ENCODE results near the gene DNAH2. TPM values are rescaled to one million over a fixed set of nuclear protein-coding genes. Genes with fewer than 3 reads are reported as not detected.
A peak's percentile ranks its signal among the peaks of the same experiment; 100 is the strongest.

The DNAH2 gene
- total RNA-seq, 1 experiment from 2014 or later = not detected

DNA sequence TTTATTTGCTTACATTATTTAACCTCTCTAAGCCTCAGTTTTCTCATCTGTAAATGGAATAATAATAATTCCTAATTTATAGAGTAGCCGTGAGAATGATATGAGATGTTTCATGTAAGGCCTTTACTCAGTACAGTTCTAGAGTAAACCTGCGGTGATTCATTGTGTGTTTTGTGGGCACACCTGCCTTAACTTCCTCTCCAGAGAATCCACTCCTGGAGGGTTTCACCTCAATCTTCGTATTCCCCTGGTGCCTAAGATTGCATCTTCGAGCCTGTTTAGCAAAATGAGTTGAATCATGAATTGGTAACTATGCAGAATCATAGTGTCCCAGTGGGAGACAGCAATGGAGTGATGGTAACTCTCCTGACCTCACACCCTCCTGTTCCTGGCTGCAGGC is 52.3 kb downstream of the DNAH2 start:
- DNase-seq (ENCODE audit: low read depth) = no peak

DNA sequence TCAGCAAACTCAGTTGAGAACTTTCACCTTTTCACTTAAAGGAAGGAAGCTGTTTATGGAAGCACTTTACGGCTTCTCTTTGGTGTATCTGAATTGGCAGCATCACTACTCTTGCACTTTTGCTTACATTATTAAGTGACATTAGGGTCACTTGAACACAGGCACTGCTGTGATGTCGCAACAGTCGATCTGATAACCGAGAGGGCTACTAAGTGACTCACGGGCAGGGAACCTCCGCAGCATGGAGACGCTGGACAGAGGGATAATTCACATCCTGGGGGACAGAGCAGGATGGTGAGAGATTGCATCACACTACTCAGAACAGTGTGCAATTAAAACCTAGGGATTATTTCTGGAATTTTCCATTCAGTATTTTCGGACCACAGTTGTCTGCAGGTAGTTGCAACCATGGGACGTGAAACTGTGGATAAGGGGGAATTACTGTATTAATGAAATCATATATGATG is 56.5 kb downstream of the DNAH2 start:
- peak; percentile 16 for DNase-seq (ENCODE audit: low read depth)

DNA sequence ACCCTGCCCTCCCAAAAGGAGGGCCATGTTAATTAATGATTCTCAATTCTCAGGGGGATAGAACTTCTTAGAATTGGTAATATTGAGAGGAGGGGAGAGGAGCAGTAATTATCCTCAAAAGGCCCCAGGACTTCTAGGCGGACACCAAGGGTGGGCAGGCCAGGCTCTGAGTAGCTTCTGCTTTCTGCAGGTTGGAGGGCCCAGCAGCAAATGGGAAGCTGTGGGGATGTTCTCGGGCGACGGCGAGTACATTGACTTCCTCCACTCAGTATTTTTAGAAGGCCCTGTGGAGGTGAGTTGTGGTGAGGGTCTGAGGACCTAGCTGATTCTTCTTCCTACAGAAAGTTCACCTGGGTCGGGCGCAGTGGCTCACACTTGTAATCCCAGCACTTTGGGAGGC is 57.5 kb downstream of the DNAH2 start:
- DNase-seq (ENCODE audit: low read depth) = no peak

DNA sequence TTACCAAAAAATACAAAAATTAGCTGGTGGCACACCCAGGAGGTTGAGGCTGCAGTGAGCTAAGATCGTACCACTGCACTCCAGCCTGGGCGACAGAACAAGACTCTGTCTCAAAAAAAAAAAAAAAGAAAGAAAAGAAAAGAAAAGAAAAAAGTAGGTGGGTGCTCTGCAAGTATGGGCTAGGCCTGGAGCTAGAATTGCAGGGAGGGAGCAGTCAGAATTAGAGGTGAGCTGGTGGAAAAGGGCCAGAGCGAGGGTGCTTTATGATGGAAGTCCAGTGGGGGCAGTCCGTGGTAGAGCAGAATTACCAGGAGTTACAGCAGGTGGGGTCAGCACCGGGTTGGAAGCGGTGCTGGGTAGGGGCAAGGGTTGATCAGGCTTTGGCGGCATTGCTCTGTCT is 59.5 kb downstream of the DNAH2 start:
- no peak for DNase-seq (ENCODE audit: low read depth)

DNA sequence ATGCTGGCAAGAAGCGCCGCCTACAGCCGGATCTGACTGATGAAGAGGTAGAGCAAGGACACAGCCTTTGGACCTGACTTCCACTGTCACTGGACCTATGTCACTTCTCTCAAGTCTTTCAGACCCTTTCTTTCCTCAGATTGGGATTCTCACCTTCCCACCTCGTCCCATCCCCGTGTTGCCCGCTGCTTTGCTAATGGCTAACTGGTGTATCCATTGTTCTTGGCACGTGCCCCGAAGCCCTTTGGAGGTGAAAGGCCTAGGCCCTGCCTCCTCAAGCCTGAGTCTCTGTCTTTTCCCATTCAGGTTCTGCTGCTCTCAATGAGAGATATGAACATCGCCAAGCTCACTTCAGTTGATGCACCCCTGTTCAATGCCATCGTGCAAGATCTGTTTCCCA is 63.2 kb downstream of the DNAH2 start:
- DNase-seq (ENCODE audit: low read depth) = no peak

DNA sequence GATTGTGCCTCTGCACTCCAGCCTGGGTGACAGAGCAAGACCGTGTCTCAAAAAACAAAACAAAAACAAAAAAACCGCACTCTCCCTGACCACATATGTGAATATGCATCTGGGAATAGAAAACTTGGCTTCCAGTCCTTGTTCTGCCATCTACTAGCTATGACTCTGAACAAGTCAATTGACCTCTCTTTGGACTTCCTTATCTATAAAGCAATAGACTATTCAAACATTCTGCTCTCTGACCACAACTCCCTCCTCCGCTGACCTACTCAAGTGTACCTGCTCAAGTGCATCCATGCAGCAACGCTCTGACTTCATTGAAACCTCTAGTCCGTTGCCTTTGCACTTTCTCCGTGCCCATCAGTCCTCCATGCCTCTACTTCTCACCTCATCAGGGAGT is 63.9 kb downstream of the DNAH2 start:
- no peak for DNase-seq (ENCODE audit: low read depth)

DNA sequence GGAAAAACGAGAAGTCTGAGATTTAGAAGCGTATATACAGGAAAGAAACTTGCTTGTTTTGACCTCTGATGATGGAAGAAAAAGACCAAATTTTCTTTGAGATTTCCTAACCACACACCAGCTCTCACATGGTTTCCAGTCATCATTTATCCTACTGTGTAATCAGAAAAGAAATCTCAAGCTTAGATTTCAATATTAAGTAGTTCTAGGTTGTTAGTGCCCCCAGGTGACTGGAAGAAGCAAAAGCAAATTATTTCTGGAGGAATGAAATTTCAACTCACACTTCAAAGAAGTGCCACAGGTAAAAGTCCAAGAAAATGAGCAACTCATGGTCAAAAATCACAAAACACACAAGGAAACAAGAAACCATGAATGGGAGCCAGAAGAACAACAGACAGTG is 64.7 kb downstream of the DNAH2 start:
- DNase-seq (ENCODE audit: low read depth) = peak; percentile 37

DNA sequence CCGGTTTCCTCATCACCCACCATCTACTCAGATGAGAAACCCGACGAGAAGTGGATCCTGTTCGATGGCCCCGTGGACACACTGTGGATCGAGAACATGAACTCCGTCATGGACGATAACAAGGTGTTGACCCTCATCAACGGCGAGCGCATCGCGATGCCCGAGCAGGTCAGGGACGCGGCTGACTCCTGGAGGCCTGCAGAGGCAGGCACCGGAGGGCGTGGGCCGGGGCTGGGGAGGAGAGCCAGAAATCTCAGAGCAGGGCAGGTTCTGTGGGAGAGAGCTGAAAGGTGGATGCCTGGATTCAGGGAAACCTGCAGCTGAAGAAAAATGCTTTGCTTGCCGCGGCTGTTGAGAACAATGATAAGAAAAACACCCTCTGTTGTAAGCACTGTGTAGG is 69.3 kb downstream of the DNAH2 start:
- DNase-seq (ENCODE audit: low read depth) = no peak

DNA sequence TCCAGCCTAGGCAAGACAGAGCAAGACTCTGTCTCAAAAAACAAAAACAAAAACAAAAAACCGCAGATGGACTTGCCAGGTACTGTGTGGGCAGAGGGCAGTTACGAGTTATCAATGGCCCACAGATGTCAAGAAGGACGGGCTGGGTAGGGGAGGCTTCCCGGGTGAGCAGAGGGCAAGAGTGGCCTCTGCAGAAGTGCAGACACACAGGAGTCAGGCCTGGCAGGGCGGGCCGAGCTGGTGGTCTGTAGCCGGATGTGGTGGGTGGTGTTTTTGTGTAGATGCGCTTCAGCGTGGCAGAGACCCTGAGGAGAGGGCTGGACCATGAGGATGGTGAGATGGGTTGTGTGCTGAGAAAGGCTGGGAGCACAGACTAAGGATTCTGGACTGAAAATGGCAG is 71.6 kb downstream of the DNAH2 start:
- DNase-seq (ENCODE audit: low read depth) = no peak

DNA sequence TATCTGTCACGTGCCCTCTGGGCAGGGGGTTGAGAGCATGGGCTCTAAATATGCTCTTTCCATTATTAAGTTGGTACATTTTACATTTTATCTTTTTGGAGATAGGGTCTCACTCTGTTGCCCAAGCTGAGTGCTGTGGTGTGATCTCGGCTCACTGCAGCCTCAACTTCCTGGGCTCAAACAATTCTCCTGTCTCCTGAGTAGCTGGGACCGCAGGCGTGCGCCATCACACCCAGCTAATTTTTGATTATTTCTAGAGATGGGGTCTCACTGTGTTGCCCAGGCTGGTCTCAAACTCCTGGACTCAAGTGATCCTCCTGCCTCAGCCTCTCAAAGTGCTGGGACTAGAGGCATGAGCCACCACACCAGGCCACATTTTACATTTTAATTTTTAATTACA is 72.6 kb downstream of the DNAH2 start:
- no peak for DNase-seq (ENCODE audit: low read depth)

DNA sequence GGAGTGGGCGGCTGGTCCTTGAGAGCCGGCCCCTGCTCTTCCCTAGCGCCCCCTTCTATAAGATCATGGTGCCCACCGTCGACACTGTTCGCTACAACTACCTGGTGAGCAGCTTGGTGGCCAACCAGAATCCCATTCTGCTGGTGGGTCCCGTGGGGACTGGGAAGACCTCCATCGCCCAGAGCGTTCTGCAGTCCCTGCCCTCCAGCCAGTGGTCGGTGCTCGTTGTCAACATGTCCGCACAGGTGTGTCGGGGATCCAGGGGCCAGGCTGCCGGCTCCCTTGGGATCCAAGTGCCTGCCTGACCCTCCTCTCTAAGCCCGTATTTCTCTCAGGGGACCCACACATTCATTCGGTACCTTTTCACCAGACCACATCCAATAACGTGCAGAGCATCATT is 75.1 kb downstream of the DNAH2 start:
- DNase-seq (ENCODE audit: low read depth) = no peak

DNA sequence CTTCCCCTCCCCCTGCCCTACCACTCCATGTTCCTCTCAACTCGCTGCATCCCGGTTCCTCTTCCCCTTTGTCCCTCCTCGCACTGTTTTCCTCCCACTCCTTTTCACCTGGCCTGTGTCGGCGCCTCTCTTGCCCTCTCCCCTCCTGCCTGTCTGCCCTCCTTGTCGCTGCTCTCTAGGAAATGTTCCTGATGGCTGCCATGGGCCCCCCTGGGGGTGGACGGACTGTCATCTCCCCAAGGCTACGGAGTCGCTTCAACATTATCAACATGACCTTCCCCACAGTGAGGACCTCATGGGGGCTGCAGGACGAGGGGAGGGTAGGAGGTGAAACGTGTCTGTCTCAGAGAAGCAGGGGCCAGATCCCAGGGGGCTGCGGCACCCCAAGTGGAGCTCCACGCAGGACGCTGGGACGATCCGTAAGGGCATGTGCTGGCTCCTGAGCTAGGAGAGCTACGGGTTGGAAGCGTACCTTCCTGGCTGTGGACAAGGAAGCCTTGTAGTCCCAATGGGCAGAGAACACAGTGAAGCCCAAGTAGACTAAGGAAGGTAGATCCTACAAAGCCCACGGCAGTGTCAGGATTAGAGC is 76.6 kb downstream of the DNAH2 start:
- DNase-seq (ENCODE audit: low read depth) = no peak

DNA sequence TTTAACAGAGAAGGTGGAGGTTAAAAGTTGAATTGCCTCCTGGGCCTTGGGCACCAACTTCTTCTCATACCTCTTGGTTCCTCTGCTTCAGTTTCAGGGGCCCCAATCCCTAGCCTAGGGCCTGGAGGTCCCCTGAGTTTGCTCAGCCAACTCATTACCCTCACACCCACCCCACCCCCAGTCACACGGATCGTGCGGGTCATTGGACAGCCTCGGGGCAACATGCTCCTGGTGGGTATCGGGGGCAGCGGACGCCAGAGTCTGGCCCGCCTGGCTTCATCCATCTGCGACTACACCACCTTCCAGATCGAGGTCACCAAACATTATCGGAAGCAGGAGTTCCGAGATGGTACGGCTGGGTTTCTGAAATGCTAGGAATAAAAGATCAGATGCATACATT is 80.4 kb downstream of the DNAH2 start:
- no peak for DNase-seq (ENCODE audit: low read depth)

DNA sequence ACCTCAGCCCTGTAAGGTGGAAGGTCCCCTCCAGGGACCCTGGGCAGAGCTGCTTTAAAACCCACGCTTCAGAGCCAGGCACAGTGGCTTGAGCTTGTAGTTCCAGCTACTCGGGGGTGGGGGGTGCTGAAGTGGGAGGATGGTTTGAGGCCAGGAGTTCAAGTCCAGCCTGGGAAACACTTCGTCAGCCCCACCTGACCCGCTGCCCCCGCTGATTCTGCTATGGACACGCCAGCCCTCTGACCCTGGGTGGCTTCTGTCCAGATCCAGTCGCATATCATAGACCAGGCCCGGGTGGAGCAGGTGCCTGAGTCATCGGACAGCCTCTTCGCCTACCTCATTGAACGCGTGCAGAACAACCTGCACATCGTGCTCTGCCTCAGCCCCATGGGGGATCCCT is 81.3 kb downstream of the DNAH2 start:
- DNase-seq (ENCODE audit: low read depth) = no peak

DNA sequence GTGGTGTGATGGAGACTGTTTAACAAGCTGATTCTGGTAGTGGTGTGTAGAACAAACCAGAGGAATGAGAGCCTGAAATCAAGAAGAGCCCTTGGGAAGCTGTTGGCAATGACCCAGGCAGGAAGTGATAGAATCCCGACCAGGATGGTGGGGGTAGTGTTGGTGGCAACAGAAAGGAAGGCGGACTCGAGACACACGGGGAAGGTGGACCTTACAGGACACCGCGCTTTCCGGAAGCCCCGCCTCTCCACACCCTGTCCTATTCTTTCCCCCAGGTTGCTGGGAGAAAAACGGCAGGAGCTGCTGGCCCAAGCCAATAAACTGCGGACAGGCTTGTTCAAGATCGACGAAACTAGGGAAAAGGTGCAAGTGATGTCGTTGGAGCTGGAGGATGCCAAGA is 86.4 kb downstream of the DNAH2 start:
- DNase-seq (ENCODE audit: low read depth) = no peak

DNA sequence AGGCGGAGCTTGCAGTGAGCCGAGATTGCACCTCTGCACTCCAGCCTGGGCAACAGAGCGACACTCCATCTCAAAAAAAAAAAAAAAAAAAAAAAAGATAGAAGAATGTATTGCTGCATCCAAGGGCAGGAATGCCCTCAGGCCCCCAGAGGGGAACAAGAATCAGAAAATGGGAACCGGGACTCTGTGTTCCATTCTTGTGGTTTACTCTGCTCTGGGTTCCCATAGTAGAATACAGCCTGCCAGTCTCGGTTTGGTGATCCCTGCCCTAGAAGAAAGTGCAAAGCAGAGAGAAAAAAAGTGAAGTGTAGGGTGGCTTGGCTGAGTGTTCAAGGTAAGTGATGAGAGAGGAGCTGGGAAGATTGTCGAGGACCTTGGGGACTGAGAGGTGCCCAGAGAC is 89.0 kb downstream of the DNAH2 start:
- DNase-seq (ENCODE audit: low read depth) = no peak

DNA sequence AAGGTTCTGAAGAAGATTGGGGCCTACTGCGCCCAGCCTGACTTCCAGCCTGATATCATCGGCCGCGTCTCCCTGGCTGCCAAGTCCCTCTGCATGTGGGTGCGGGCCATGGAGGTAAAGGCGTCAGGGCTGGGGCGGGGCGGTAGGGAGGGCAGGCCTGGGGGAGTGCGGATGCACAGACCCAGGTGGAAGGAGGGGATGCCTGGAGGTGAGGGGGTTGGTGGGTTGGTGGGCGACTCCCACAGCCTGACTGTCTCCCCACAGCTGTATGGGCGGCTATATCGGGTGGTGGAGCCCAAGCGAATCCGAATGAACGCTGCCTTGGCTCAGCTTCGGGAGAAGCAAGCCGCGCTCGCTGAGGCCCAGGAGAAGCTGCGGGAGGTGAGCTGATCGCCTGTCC is 89.7 kb downstream of the DNAH2 start:
- no peak for DNase-seq (ENCODE audit: low read depth)

DNA sequence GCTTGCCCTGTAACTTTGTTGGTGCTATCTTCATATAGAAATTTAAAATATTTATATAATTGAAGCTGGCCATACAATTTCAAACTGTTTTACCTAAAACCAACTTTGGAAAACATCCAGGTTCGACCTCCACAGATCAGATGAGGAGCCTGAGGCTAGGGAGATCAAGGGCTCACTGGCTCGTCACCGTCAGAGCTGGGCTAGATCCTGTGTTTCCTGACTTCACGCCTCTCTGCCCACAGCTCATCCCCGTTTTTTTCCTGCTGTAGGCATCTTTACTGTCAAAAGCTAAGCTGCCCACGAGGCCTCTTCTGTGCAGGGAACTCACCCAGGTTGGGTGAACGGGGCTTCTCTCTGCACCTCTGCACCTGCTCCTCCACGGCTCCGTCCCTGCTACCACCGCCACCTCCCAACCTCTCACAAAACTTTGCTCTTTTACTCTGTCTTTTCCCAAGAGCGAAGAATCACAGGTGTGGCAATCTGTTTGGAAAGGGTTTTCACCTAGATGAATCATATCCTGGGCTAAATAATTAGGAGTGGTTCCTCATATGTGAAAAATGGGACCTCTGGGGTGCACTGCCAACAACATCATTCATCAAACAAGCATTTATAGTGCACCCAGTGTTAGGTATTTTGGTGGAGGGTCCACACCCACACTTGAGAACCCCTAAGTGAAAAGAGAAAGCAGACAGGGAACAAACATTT is 91.7 kb downstream of the DNAH2 start:
- no peak for DNase-seq (ENCODE audit: low read depth)

DNA sequence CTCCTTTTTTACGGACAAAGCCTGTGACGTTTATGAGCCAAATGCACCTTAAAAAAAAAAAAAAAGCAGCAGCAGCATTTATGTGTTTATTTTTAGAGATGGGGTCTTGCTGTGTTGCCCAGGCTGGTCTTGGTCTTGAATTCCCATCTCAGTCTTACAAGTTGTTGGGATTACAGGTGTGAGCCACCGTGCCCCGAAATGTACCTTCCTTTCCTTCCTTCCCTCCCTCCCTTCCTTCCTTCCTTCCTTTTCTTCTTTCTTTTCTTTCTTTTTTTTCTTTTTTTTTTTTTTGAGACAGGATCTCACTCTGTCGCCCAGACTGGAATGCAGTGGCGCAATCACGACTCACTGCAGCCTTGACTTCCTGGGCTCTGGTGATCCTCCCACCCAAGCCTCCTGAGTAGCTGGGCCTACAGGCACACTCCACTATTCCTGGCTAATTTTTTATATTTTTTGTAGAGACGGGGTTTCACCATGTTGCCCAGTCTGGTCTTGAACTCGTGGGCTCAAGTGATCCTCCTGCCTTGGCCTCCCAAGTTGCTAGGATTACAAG is 92.3 kb downstream of the DNAH2 start:
- peak; percentile 7 for DNase-seq (ENCODE audit: low read depth)

DNA sequence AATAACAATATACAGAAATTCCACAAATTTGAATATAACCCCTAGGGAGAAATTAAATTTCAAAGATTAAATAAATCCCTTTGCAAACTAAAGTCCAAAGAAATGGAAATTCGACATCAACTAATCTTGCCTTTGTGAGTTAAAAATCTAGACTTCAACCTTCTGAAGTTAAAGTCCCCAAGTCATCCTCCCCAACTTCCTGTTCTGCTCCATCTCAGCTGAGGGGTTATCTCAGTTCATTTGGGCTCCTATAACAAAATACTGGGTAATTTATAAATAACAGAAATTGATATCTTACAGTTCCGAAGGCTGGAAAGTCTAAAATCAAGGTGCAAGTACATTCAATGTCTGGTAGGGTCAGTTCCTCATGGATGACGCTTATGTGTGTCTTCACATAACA is 93.7 kb downstream of the DNAH2 start:
- DNase-seq (ENCODE audit: low read depth) = no peak

DNA sequence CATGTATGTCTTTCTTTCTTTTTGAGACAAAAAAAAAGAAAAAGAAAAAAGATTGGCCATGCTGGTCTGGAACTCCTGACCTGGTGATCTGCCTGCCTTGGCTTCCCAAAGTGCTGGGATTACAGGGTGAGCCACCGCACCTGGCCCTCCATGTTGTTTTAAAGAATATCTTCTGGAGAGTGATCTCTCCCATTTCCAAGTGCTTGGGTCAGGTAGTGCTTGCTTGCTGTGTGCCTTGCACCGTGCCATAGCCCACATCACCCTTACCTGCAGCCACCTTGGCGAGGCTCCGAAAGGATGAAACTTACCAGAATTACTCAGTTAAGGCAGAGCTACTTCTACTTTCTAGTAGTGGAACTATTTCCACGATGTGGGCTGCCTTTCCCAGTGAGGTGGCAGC is 97.4 kb downstream of the DNAH2 start:
- no peak for DNase-seq (ENCODE audit: low read depth)

DNA sequence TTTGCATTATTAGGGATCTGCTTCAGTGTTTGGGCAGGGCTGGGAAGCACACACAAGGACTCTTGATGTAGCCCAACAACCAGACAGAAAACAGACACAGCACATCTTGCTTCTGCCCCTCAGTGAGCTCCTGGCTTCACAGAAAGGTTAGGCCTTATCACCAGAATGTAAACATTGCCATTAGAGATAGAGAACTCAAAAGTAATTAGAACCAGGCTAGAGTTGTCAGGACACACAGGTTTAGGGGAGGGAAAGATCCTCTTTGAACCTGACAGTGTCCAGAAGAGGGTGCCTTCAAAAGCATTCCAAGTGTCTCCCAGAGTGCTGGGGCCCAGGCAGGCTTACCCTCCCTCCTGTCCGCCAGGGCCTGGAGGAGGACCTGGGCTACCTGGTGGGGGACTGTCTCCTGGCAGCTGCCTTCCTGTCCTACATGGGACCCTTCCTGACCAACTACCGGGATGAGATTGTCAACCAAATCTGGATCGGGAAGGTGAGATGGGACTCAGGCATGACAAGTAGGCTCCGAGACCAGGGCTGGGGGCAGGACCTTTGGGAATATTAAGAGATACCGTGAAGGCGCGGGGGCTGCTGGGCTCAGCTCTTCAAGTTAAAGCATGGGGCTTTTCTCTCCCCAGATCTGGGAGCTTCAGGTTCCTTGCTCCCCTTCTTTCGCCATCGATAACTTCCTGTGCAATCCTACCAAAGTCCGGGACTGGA is 99.5 kb downstream of the DNAH2 start:
- no peak for DNase-seq (ENCODE audit: low read depth)

DNA sequence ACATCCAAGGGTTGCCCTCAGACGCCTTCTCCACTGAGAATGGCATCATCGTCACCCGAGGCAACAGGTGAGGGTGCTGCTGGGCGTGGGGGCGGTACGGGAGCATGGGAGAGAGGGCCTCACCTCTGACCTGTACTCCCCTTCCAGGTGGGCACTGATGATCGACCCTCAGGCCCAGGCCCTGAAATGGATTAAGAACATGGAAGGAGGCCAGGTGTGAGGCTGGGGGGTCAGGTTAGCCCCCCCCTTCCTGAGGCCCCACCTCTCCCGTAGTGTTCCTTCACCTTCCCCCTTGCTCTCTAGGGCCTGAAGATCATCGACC is 100.1 kb downstream of the DNAH2 start:
- no peak for DNase-seq (ENCODE audit: low read depth)
